HL-60/S4 treated with phorbol 12-myristate 13-acetate at 8.2 ng/mL for 4 days and 3 days (cell line): ENCODE results near the gene RGS3.
"Not testable (repeated sequence)": the region's sequence is repeated elsewhere in the genome, so short reads cannot be mapped to it uniquely, and the experiment has no call there.

Source experiments
- in situ Hi-C: fragments of 300-500 bp; cut with MboI; formaldehyde crosslinking; loops from 2 replicates; pipeline ENCODE4 v1.15.0; 2022; ENCODE audit warnings: low sequenced_read_pairs

Gene RGS3

DNA sequence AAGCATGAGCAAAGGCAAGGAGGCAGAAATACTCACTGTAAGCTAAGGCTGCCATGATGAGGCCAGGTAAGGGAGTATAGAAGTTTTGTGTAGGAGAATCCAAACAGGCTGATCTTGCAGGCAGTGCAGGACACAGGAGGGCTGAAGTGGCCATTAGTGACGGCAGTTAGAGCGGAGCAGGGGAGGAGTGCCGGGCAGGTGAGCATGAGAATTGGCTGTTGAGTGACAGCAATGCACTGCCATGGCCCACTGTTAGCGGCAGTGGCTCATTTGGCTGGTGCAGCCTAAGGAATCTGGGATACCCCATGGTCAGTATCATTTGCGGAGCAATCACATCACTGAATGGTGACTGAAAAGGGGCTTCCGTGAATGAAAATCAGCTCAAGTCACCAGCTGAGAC lies 22.8 kb downstream of the RGS3 start:
- in situ Hi-C loops: no loop called here

DNA sequence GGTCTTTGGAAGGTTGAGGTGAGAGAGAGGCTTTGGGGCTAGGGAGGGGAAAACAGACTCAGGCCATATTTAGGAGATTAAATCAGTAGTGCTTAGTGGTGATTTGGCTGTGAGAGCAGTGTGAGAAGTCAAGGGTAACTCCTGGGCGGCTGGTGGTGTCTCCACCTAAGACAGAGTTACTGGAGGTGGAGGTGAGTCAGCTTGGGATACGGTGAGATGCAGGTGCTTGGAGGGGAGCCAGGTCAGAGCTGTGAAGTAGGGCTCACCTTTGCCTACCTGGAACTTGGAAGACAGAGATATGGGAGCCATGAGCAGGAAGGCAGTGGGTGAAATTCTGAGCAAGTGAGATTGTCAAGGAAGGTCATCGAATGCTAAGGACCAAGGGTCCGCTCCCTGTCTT lies 24.5 kb downstream of the RGS3 start:
- in situ Hi-C loops: no loop called here

DNA sequence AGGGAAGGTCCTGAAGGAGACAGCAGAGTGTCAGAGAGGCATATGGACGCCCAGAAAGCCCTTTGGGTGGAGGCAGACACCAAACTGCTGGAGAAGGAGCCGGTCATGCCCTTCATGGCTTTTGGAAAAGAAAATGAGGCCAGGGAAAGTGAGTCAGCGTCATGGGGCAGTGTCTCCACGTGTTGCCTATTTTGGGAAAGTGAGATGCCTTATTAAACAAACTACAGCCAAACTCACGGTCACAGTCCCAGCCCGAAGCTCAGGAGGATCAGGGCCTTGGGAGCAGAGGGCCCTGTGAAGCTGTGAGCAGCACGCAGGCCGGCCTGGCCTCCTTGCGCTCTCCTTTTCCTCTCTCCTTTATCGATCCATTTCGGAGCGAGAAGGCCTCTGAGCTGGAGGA lies 25.0 kb downstream of the RGS3 start:
- in situ Hi-C loops: no loop called here

DNA sequence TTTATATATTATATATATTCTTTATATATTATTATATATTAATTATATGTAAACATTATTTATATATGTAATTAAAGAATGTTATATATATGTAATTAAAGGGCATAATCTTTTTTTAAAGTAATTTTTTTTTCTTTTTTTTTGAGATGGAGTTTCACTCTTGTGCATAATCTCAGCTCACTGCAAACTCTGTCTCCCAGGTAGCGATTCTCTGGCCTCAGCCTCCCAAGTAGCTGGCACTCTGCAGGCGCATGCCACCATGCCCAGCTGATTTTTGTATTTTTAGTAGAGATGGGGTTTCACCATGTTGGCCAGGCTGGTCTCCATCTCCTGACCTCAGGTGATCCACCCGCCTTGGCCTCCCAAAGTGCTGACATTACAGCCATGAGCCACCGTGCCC lies 27.6 kb downstream of the RGS3 start:
- in situ Hi-C loops: not testable (repeated sequence)

DNA sequence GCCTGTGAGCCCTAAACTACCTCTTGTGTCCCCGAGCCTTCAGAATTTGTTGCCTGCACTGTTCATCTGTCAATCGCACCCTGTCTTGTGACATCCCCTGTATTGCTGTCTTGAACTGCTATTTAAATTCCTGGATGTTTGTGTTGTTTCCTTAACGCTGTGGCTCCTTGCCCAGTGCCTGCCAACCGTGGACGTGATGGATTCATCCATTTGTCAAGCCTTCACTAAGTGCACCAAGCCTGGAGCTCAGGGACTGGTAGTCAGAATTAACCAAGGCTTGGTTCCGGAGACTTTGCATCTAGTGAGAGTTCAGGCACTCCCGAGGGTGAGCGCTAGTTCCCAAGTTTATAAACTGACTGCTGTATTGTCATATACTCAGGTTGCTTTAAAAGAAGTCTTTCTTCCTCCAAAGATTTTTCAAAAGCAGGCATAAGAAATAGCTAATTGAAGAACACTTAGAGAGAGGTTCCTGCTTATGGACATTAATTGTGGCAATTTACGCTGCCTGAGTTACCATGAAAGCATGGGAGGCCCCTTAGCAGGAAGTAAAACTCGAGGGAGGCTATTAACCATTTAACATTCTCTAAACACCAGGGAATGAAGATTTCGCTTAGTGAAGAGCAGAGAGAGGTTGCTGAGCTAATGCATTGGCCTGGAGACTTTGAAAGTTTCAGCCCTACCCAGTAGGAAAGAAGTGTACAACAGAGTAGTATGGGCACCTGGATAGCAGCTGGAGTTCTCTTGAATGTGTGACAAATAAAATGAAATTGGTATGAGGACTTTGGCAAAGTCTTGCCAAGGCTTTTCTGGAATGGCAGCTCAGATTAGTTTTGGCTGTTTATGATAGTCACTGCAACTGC lies 29.0 kb downstream of the RGS3 start:
- in situ Hi-C loops: no loop called here

DNA sequence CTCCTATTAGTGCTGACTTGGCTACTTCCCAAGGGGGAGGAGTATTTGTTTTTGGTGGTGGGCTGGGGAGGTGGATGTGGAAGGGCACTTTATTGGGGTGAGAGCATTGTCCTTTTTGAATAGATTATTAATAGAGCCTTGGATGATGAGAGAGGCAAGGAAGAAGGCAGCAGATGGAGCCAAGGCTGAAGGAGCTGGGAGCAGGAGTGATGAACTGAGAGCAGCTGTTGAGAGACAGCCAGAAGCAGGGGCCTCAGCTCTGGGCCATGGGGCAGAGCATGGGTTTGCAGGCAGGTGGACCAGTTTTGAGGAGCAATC lies 29.6 kb downstream of the RGS3 start:
- in situ Hi-C loops: no loop called here

DNA sequence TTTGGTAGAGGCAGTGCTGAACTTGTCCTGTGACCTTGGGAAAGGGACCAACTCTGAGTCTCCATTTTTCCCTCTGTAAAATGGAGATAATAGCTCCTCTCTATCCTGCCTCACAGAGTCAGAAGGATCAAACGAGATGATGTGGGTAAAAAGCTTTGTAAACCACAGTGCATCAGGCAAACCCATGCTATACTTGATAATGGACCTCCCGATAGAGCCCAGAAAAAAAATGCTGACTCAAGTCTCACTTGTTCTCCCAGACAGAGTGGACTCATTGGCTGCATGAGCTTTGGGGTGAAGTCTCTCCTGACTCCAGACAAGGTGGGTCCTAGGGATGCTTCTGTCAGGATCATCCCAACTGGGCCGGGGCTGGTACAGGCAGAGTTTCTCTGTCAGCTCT lies 32.0 kb downstream of the RGS3 start:
- in situ Hi-C loops: no loop called here

DNA sequence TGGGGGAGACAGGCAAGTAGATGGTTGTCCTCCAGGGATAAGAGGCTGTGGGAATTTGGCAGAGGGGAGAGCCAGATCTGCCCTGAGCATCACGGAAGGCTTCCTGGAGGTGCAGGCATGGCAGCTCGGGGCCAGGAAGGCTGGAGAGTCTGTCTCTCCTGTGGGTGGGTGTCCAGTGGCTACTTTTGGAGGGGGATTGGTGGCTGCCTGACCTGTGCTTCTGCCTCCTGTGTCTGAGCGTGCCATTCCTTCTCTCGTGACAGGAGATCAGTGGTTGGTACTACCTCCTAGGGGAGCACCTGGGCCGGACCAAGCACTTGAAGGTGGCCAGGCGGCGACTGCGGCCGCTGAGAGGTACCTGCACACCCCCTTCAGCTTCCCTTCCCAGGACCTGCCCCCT lies 33.5 kb downstream of the RGS3 start:
- in situ Hi-C loops: no loop called here

DNA sequence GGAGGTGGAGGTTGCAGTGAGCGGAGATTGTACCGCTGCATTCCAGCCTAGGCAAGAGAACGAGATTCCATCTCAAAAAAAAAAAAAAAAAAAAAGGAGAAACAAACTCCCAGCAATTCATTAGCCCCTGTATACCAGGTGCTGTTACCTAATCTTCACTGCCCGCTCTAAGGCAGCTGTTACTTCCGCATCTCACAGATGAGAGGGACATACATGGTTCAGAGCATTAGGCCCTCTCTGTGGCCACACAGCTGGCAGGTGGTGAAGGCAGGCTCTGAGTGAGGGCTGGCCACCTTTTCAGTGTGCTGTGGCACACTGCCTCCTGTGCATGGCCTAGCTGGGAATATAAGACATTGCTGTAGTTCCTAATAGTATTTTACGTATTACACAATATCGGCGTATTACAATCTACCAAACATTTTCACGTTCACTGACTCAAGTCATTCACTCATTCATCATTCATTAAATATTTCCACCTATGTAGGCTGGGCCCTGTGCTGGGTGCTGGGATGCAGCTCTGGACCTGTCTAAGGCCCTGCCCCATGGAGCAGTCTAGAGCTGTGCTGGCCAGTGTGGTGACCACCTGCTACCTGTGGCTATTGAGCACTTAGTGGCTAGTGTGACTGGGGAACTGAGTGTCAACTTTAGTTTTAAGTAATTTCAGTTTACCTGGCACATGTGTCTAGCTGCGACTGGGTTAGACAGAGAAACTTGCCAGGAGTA lies 35.8 kb downstream of the RGS3 start:
- in situ Hi-C loops: no loop called here

DNA sequence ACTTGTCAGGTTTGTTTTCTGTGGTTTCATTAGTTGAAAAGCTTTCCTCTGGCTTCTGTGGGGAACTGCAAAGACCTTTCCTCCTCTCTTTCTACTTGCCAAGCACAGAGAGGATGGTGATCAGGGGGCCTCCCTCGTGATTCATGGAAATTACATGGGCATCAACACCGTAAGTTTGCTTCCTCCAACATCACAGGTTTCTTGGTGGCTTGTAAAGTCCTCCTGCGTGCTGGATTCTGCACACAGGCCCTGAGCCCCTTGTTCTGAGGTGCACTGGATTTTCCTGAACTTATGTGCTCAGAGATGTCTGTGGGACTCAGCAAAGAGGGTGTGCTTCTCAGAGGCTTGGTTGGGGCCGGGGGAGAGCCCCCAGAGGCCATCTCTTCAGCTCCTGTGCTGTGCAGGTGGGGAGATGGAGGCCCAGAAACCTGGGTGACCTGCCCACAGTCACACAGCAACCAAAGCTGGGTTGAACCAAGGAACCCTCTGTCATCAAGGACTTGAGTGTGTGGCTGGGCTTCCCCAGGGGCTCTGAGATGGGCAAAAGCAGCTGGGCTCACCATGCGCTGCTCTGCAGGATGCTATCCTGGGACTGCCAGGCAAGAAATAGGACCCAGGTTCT lies 36.5 kb downstream of the RGS3 start:
- in situ Hi-C loops: no loop called here

DNA sequence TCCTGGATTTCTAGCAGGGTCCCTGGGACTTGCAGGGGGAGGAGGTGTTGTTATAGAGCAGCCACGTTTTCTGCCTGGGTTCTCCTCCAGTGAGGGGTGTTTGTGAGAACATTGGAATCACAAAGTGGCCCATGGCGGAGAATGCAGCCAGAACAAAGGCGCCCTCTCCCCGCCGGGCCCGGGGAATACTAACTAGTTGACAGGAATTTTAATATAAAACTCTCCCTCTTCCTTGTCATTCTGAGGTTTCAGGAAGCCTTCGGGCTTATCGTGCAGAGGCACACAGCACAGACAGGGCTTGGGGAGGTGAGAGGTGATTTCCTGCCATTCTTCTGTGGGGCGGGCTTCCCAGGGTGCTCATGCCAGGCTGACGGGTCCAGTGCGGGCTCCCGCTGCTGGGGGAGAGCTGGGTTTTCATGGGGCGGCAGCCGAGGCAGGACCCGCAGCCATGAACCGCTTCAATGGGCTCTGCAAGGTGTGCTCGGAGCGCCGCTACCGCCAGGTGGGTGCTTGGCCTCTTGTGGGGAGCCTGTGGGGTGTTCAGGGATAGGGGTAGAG lies 37.7 kb downstream of the RGS3 start:
- in situ Hi-C loops: no loop called here

DNA sequence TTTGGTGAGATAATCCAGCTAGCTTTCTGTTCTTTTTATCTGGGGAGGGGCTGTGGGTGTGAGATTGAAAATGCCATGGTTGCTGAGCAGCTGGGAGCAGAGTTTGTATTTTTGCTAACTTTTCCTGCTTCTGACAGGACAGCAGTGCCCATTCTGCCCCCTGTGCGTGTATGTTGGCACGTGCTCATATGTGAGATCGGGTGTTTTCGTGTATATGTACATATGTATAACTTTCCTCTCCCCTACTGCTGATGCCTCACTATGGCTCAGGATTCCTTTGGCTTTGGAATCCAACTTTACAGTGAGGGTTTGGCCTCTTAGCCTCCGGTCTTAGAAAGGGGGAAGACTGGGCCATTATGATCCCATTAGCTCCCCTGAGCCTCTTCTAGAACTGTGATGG lies 38.3 kb downstream of the RGS3 start:
- in situ Hi-C loops: no loop called here

DNA sequence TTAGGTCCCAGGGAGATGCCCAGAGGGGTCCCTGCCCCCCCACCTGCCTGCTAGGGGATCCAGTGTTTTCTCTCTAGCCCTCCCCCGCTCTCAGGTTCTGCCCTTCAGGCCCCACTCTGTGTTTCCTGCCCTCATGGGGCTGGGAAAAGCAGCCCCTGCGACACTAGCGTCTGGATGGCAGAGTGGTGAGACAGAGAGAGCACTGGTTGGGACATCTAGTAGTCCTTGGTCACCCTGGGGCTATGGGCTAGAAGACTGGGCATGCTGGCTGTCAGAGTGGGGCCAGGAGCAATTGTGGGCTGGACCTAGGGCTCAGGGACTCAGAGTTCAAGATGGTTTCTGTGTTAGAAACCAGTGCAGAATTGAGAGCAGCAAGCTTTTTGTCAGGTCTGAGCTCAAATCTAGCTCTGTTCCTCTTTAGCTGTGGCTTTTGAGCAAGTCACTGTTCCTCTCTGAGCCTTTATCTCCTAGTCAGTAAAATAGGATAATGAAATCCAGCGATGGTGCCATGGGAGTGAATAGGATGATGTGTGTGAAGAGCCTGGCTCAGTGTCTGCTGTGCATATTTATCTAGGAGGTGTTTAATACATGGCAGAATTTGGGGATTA lies 39.0 kb downstream of the RGS3 start:
- in situ Hi-C loops: no loop called here

DNA sequence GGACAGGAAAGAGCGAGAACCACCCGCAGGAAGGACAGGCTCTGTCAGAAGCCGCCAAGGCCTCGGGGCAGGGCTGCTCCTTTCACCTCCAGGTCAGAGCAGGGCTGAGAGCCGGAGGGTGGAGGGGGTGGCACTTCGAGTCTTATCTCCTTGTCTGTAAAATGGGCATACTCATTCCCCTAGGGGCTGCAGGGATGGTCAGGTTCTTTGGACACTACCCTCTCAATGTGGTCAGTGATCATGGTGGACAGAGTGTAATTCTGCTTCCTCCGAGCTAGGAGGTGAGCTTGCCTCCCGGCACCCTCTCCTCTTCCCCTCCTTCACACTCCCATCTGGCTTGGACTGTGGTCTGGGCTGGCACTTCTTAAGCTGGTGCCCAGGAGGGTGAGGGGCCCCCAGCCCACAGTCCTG lies 39.6 kb downstream of the RGS3 start:
- in situ Hi-C loops: no loop called here

DNA sequence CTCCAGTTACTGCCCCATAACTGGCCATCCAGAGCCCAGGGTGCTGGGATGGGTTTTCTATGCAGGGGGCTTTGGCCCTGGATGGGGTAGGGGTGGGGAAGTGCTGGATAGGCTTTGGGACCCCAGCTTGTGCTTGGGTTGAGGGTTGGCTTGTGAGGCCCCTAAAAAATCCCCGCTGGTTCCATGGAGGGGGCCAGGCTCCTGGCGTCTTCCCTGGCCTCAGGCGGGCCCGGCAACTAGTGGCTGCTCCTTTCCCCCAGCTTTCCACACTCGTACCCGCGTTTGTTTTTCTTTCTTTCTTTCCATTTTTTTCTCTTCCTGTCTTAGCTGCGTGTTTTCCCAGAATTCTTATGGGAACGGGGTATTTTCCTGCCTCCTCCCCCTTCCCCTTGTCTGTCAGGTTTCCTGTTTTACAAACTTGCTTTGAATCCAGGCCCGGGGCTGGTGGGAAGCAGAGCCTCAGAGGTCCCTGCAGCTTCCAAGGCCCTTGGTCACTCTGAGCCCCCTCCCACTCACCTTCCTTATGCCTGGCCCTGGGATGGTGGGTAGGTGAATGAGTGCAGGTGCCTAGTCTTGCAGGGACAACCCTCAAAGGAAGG lies 40.2 kb downstream of the RGS3 start:
- in situ Hi-C loops: no loop called here

DNA sequence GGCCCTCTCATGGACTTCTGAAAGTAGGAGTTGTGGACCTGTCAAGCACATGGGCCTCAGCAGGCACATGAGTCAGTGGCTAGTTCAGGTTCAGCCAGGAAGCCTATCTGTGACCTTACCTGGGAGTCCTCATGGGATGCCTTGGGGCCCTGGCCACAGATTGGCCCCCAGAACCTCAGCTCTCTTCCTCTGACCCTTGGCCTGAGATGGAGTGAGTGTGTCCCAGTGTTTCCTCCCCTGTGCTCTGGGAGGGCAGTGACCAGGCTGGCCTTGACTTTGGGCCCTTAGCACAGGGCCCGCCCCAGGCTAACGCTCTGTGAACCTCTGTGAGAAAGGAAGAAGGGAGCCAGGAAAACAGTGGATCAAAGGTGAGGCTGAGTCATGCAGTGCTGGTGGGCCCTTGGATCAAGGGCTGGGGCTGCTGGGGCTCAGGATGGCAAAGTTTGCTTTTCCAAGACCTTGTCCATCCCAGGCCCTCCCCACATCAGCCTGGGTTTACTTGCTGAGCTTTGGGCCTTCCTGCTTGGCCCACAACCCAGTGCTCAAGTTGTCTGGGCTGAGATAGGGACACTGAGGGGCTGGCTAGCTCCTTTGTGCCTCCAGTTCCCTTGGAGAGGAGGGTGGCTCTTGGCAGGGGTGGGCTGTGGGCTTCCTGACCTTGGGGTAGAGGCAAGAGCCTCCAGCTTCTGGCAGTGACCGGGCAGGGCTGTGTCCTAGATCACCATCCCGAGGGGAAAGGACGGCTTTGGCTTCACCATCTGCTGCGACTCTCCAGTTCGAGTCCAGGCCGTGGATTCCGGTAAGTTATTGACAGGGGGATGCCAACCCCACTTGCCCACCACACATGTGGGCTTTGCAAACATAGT lies 41.4 kb downstream of the RGS3 start:
- in situ Hi-C loops: no loop called here

DNA sequence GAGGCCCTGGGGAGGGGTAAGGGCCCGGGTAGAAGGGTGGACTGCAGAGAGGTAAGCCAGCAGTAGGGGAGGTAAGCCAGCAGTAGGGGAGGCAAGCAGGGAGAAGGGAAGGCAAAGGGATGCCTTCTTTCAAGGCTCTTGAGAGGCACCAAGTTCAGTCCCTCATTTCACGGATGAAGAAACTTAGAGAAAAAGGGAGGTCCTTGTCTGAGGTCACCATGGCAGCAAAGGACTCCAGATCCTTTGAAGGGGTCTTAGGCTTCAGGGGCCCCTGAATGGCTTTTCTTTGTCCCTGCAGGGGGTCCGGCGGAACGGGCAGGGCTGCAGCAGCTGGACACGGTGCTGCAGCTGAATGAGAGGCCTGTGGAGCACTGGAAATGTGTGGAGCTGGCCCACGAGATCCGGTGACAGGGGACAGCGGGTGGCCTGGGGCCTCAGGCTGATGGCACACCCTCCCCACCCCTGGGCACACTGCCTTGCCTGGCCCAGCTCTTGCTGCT lies 42.6 kb downstream of the RGS3 start:
- in situ Hi-C loops: no loop called here

DNA sequence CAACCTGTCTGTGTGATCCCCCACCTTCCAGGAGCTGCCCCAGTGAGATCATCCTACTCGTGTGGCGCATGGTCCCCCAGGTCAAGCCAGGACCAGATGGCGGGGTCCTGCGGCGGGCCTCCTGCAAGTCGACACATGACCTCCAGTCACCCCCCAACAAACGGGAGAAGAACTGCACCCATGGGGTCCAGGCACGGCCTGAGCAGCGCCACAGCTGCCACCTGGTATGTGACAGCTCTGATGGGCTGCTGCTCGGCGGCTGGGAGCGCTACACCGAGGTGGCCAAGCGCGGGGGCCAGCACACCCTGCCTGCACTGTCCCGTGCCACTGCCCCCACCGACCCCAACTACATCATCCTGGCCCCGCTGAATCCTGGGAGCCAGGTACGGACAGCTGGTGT lies 43.7 kb downstream of the RGS3 start:
- in situ Hi-C loops: no loop called here

DNA sequence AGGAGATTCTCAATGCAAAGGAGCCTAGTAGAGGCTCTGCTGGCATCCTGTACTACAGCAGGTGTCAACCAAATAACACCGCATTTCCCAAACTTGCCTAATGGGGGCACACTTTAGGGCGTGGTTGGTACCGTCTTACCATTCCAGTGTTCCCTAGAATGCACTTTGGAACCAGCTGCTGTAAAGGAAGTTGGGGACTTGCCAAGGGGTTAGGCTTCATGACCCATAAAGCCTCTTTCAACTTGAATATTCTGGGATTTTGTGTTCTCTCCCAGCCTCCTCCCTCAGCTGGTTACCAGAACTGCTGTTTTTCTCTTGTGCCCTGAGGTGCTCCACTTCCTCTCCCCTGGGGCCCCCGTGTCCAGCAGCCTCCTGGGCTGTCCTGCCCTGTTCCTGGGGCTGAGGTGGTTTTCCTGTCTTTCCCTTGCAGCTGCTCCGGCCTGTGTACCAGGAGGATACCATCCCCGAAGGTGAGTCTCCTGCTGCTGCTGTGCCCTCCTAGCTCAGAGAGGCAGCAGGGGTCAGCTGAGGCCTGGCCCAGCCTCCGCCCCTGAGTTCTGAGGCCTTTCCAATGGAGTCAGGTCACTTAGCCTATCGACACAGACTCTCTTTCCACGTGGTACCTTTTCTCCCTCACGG lies 44.7 kb downstream of the RGS3 start:
- in situ Hi-C loops: no loop called here
